GM23338 (cell line): Measurements from ENCODE around the gene CYTIP. TPM values are rescaled to one million over a fixed set of nuclear protein-coding genes. Genes with fewer than 3 reads are reported as not detected.

Source experiments
- ATAC-seq: fragments of 200-7000 bp; cut with Tn5 transposase; 3 replicates; pipeline ENCODE4 v1.9.1; 2020
- DNase-seq: peaks from one replicate; pipeline ENCODE4 v3.0.0-alpha.2; 2015; ENCODE audit warnings: low spot score
- H2AFZ ChIP-seq: fragments of 200-600 bp; sonication (generic); 2 replicates; pipeline ENCODE4 v1.8.0; 2016; ENCODE audit warnings: antibody characterized with exemption, mild to moderate bottlenecking, moderate library complexity
- H3F3A ChIP-seq: fragments of 200-600 bp; sonication (generic); replicated peaks from 2 replicates; pipeline ENCODE4 v1.8.0; 2017; ENCODE audit warnings: antibody characterized with exemption, mixed run types, low read depth
- H3K27ac ChIP-seq: fragments of 200-600 bp; sonication (generic); 2 replicates; pipeline ENCODE4 v1.6.1; 2016; ENCODE audit warnings: low read depth
- H3K27me3 ChIP-seq: fragments of 200-600 bp; sonication (generic); 2 replicates; pipeline ENCODE4 v1.8.0; 2016; ENCODE audit warnings: mild to moderate bottlenecking, mixed run types, moderate library complexity; ENCODE audit not compliant: insufficient read depth
- H3K36me3 ChIP-seq: fragments of 200-600 bp; sonication (generic); 2 replicates; pipeline ENCODE4 v1.8.0; 2016; ENCODE audit warnings: mild to moderate bottlenecking; ENCODE audit not compliant: insufficient read depth
- H3K4me1 ChIP-seq: fragments of 200-600 bp; sonication (generic); 2 replicates; pipeline ENCODE4 v1.8.0; 2016; ENCODE audit warnings: mild to moderate bottlenecking, moderate library complexity; ENCODE audit not compliant: insufficient read depth
- H3K4me2 ChIP-seq: fragments of 200-600 bp; sonication (generic); 2 replicates; pipeline ENCODE4 v1.7.1; 2017; ENCODE audit warnings: mixed run types
- H3K4me3 ChIP-seq: fragments of 200-600 bp; sonication (generic); 2 replicates; pipeline ENCODE4 v1.6.1; 2016; ENCODE audit warnings: mixed run types
- H3K79me2 ChIP-seq: fragments of 200-600 bp; sonication (generic); replicated peaks from 2 replicates; pipeline ENCODE4 v1.8.0; 2017; ENCODE audit warnings: mild to moderate bottlenecking; ENCODE audit not compliant: insufficient read depth
- H3K9me2 ChIP-seq: fragments of 200-600 bp; sonication (generic); 2 replicates; pipeline ENCODE4 v1.8.0; 2017; ENCODE audit not compliant: insufficient read depth
- H4K20me1 ChIP-seq: fragments of 200-600 bp; sonication (generic); replicated peaks from 2 replicates; pipeline ENCODE4 v1.8.0; 2017; ENCODE audit warnings: mild to moderate bottlenecking; ENCODE audit not compliant: insufficient read depth
- H3K27ac Mint-ChIP-seq: 2 replicates; pipeline ENCODE4 v1.8.0; 2020; ENCODE audit warnings: inconsistent platforms, mild to moderate bottlenecking, moderate library complexity, mixed read lengths
- H3K27me3 Mint-ChIP-seq: 3 replicates; pipeline ENCODE4 v1.8.0; 2022; ENCODE audit warnings: low read depth, mild to moderate bottlenecking, moderate library complexity, mixed read lengths, inconsistent platforms; ENCODE audit not compliant: insufficient read depth, poor library complexity
- H3K36me3 Mint-ChIP-seq: 3 replicates; pipeline ENCODE4 v1.8.0; 2021; ENCODE audit warnings: low read depth, mild to moderate bottlenecking, inconsistent platforms, moderate library complexity, mixed read lengths
- H3K4me1 Mint-ChIP-seq: 3 replicates; pipeline ENCODE4 v1.8.0; 2020; ENCODE audit warnings: mild to moderate bottlenecking, inconsistent platforms, mixed read lengths
- H3K4me3 Mint-ChIP-seq: 3 replicates; pipeline ENCODE4 v1.8.0; 2021; ENCODE audit warnings: moderate library complexity, mild to moderate bottlenecking, inconsistent platforms, mixed read lengths
- H3K9me3 Mint-ChIP-seq: 3 replicates; pipeline ENCODE4 v1.8.0; 2020; ENCODE audit warnings: moderate library complexity, mild to moderate bottlenecking, inconsistent platforms, mixed read lengths
- JUNB ChIP-seq: IDR thresholded peaks from one replicate; pipeline ENCODE4 v1.6.1; 2016; ENCODE audit warnings: antibody characterized with exemption; ENCODE audit not compliant: unreplicated experiment
- POLR2AphosphoS5 ChIP-seq: IDR thresholded peaks from 2 replicates; pipeline ENCODE4 v1.6.1; 2016; ENCODE audit warnings: antibody characterized with exemption, low read depth
- REST ChIP-seq: IDR thresholded peaks from one replicate; pipeline ENCODE4 v1.6.1; 2018; ENCODE audit warnings: antibody characterized with exemption; ENCODE audit not compliant: unreplicated experiment
- STAT1 ChIP-seq: IDR thresholded peaks from one replicate; pipeline ENCODE4 v1.6.1; 2016; ENCODE audit warnings: antibody characterized with exemption; ENCODE audit not compliant: unreplicated experiment
- ZNF114 ChIP-seq: fragments of 250-450 bp; sonication (Bioruptor Pico); IDR thresholded peaks from 2 replicates; pipeline ENCODE4 v1.5.0; 2020; ENCODE audit warnings: mild to moderate bottlenecking, moderate library complexity
- ZNF462 ChIP-seq: fragments of 250-450 bp; sonication (Bioruptor Pico); IDR thresholded peaks from 2 replicates; pipeline ENCODE4 v1.5.0; 2020; ENCODE audit warnings: mild to moderate bottlenecking, moderate library complexity
- polyA plus RNA-seq: library from polyadenylated mRNA; unstranded; fragments of >200 nt; fragmentation: Nextera tagmentation; extraction: Ambion mirVana; gene quantifications from 2 replicates; pipeline ENCODE4 v1.2.1, GENCODE V29; 2016
- total RNA-seq: library from RNA; depleted of rRNA; stranded (reverse); fragments of >200 nt; shearing (Covaris generic); gene quantifications from 2 replicates; pipeline ENCODE4 v1.2.3, GENCODE V29; 2014

The CYTIP gene
- total and polyA plus RNA-seq, 2 experiments from 2014 or later: not detected

GRCh38 chr2:157433394-157433793 lies 10.5 kb downstream of the CYTIP start (continued):
- no peak for TF ChIP-seq ZNF462 (CRISPR knock-in tag)

DNA sequence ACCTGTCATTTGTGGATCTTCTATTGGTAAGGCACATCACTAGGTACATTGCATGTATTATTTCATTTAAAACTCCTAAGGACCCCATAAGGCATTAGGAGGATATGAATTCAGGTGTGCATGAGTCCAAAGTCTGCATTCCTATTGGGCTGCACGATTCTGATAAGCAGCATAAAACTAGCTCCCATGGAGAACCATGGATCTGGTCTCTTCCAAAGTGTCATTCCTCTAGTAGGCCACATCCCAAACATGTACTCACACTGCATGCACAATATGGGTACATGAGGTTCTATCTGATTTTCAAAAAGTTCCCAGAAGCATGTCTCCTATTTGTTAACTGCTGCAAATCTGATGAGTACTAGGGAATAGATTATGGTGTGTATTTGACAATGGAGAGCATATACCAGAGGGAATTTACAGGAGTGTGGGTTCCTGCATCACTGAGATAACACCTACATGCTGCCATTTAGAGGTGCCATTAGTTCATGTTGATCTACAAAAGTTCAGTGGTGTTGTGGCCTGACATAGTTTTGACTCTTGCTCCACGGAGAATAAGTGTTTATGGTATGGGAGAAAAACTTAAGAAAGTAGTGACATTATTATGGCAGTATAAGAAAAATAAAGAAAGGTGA lies 11.3 kb downstream of the CYTIP start:
- no peak for ATAC-seq
- peaks cover 7% of the 10 kb centered on the region for H3K4me1 Mint-ChIP-seq
- no peaks in the 10 kb centered on the region for H3K36me3 Mint-ChIP-seq

More for the DNA sequence above, 11.3 kb downstream of the CYTIP start:
- no peaks in the 10 kb centered on the region for H3K27me3 ChIP-seq
- Mint-ChIP-seq H3K4me3 (no peak overlapping the region), H3K27ac (no peak overlapping the region), H3K27me3 (peaks cover 3% of the 10 kb centered on the region), H3K9me3 (no peaks in the 10 kb centered on the region)
- no peaks in the 10 kb centered on the region for H3K79me2 ChIP-seq
- no peaks in the 10 kb centered on the region for H4K20me1 ChIP-seq
- H3F3A ChIP-seq: no peaks in the 10 kb centered on the region
- H3K4me3 ChIP-seq: no peak overlapping the region
- no peaks in the 10 kb centered on the region for H3K36me3 ChIP-seq
- TF ChIP-seq JUNB: no peak
- no peak for TF ChIP-seq POLR2AphosphoS5
- TF ChIP-seq STAT1: no peak
- TF ChIP-seq REST: no peak
- TF ChIP-seq ZNF114 (CRISPR knock-in tag): no peak
- H3K9me2 ChIP-seq: no peaks in the 10 kb centered on the region; the same call in 1 of the 2 replicates
- DNase-seq: no peak
- no peak overlapping the region for H3K4me2 ChIP-seq
- no peaks in the 10 kb centered on the region for H3K4me1 ChIP-seq
- H3K27ac ChIP-seq: no peak overlapping the region
- no peak overlapping the region for H2AFZ ChIP-seq
